HG02759 (cell line): Measurements from ENCODE around the gene MYO15B.

Source experiments
- ATAC-seq: cut with Tn5 transposase; IDR thresholded peaks from one replicate; pipeline ENCODE4 v1.9.1; 2021; ENCODE audit warnings: mild to moderate bottlenecking, moderate library complexity; ENCODE audit not compliant: unreplicated experiment

The MYO15B gene

GRCh38 chr17:75622771-75623273 is 35.2 kb downstream of the MYO15B start:
- ATAC-seq: no peak

DNA sequence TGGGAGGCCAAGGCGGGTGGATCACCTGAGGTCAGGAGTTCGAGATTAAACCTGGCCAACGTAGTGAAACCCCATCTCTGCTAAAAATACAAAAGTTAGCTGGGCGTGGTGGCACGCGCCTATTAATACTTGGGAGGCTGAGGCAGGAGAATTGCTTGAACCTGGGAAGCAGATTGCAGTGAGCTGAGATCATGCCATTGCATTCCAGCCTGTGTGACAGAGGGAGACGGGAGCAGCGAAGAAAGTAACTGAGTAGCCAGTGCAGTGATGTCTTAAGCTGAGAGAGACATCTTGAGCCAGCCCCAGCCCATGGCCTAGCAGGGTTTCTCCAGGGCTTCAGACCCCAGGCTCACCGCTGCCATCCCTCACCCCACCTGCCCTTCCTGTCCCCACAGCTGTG is 35.8 kb downstream of the MYO15B start:
- ATAC-seq: no peak

- ATAC-seq: no peak
Measured at GRCh38 chr17:75624021-75624420, 36.4 kb downstream of the MYO15B start.

GRCh38 chr17:75624714-75625345 is 37.2 kb downstream of the MYO15B start:
- no peak for ATAC-seq

- ATAC-seq: no peak
Measured at GRCh38 chr17:75625813-75626486, 38.4 kb downstream of the MYO15B start.

- ATAC-seq: no peak
Measured at GRCh38 chr17:75626496-75627038, 39.0 kb downstream of the MYO15B start.

- no peak for ATAC-seq
Measured at GRCh38 chr17:75627094-75627493, 39.5 kb downstream of the MYO15B start.

DNA sequence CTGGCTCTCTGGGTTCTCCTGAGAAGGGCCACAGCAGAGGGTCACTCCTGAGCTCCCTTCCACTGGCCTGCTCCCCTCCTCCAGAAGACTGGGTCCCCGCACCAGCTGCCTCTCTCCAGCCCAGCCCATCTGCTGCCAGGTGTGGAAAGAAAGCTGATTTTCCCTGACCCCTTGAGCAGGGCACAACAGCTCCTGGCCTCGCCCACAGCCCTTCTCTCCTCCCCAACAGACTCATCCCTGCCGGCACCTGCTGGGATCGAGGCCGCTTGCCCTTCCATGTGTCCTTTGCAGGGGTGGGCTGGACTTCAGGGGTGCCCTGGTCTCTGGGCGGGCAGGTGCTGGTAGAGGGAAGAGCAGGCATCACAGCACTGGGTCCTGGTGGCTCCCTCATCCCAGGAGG is 40.8 kb downstream of the MYO15B start:
- no peak for ATAC-seq

GRCh38 chr17:75629157-75629556 is 41.6 kb downstream of the MYO15B start:
- no peak for ATAC-seq

DNA sequence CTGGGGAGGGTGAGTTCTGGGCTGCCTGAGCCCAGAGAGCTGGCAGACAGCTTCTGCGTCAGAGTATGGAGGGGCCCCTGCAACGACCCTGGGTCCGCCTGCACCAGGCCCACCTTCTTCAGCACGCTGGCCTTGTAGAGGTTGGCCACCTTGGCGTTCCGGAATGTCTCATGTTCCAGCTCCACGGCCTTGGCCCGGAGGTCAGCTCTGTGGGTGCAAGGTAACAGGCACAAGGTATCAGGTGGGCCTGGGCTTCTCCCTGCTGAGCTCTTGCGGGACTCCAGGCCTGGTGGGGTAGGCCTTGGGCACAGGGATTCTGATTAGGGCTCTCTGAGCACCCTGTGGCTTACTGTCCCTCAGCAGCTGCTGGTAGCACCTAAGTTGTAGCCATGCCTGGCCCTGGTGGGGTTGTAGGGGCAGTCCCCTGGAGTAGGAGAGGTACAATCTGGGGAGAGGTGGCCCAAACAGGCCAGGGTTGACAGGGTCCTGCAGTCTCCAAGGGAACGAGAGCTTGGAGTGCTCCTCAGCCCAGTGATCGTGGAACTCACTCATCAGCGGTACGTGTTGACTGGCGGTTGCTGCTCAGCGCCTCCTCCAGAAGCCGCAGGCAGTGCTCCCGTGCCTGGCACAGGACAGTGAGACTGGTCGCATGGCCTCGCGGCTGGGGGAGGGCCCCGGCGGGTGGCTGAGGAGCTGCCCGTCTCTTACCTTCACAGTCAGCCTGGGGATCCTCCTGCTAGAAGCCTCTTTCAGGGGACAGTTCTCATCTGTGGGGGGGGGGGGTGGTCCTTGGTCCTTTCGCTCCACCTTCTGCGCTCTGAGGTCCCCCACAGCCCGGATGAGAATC is 42.7 kb downstream of the MYO15B start:
- ATAC-seq: no peak

DNA sequence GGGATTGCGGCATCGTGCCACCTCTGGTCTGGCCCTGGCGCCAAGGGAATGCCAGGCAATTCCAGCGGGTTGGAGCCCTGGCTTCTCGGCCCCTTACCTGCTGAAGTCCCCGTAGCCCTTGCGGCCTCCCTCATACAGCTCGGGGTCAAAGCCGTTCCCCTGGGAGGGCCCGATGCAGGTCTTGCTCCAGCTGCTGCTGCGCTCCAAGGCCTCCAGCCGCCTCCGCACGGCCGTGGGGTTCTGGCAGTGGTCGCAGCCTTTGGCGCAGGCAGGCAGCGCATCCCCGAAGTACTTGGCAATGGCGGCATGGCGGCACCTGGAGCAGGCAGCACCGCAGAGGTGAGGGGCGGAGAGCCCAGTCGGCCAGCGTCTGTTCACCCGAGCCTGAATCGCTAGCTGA is 43.8 kb downstream of the MYO15B start:
- ATAC-seq: no peak

DNA sequence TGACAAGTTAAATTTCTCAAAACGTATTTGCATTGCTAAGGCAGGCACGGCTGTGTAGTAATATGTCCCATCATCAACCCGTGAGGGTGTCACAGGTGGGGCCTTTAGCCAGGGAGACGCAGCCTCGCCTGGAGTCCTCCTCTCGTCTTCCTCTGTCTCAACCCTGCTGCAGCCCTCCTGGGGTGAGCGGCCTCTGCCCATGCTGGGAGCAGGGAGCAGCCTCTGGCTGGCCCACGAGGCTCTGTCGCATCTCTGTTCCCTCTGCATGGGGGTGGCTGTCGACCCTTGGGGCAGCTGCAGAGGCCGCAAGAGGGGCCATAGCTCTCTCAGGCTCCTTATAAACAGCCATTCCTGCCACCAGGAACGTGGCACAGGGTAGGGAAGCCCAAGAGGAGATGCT is 44.8 kb downstream of the MYO15B start:
- no peak for ATAC-seq

DNA sequence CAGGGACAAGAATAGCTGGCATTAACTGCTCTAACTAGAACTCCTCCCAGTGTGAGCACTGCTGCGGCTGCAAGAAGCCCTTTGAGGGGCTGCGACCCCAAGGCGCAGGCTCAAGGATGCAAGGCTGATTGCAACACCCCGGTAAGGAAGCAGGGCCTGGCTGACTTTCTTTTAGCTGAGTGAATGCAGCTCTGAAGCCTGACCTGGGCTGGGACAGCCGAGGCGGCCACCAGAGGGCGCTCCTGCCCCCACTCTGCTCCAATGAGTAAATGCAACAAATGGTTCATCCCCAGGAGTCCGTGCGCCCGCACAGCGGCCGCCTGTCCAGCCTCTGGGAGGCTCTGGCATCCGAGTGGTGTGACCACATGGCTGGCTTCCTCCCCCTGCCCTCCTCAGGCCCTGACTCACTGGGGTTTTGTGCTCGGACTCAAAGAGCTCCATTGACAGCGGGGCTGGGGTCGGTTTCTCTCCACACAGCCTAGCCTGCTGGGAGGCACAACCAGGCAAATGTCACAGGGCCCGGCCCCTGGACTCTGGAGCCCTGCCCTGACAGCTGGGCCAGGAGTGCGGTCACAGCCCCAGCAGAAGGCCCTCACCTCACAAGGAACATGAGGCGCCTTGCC is 45.4 kb downstream of the MYO15B start, which contains the start of gene SMIM5:
SMIM5 (plus strand) TSS at position 572 of the 623 bp plus-strand sequence. CDS start 6,768 bp downstream, outside the sequence.
- ATAC-seq: peak; percentile 60

- peak; percentile 46 for ATAC-seq
Measured at GRCh38 chr17:75633486-75634375, 46.1 kb downstream of the MYO15B start.

DNA sequence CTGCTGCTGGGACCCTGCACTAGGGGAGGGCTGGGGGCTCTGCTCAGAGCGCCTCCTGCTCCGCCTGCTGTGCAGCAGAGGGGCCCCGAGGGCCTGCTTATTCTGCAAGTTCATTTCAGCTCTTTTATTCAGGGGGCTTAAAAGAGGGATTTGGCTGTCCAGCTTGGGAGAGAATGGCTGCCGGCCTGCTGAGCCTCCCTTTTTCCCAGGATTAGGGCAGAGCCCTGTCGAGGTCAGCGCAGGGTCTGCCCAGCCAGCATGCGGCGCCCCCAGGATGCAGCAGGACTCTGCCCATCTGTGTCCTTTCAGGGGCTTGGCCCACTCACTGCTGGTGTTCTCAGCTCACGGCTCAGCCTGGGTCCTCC is 46.8 kb downstream of the MYO15B start:
- no peak for ATAC-seq

- ATAC-seq: no peak
Measured at GRCh38 chr17:75634754-75635609, 47.4 kb downstream of the MYO15B start.

GRCh38 chr17:75635610-75636202 is 48.1 kb downstream of the MYO15B start:
- ATAC-seq: no peak

DNA sequence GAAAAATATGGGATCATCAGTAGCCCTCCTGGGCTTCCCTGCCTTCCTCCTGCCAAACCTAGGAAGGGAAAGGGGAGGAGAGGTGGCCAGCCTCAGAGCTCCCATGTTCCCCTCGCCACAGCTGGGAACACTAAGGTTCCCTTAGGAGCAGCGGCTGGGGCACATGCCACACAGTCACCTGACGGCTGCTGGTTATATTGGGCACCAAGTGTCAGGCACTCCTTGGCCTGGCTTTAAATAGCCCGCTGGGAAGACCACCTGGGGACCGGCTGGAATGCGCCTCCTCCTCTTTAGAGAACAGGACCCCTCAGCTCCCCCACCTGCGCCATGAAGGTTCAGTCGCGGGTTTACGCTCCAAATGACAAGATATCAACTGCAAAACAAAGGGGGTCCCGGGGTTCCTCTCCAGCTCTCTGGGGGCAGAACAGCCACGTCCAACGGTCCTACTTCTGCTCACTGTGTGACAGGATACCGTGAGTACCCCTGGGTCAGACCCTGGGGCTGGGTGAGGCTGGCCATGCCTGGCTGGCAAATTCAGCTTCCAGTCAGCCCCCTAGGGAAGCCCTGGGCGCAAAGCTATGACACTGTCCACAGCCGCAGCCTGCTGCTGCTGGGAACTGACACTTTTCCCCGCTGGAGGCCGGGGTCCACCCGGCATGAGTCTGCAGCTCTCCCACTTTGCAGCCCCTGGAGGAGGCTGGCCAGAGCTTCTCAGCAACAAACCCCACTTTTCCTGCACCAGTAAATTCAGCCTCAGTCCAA is 49.0 kb downstream of the MYO15B start:
- no peak for ATAC-seq
